Measurements from ENCODE around the gene SLC7A5.

DNA sequence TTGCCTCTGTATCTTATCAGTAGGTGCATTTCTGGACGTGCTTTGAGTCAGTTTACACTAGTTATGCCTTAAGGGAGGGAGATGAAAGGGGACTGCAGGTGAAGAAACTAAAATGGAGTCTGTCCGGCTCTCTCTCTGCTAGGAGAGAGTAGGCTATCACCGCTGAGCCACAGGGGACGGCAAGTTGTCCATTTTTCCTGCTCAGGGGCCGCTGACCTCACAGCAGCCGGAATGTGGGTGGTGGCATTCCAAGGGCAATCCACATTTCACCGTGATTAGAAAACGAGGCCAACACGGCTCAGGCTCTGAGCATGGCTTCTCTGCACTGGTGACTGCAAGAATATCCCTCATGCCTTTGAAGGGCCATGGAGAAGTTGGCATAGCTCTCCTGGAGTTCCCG, 84.5 kb downstream of the SLC7A5 start:
- TF ChIP-seq CHD1 (IDR thresholded peaks at IDR 0.05; ENCODE audit: low read depth, low read length), result no peak
- TF ChIP-seq, protein P1, sequence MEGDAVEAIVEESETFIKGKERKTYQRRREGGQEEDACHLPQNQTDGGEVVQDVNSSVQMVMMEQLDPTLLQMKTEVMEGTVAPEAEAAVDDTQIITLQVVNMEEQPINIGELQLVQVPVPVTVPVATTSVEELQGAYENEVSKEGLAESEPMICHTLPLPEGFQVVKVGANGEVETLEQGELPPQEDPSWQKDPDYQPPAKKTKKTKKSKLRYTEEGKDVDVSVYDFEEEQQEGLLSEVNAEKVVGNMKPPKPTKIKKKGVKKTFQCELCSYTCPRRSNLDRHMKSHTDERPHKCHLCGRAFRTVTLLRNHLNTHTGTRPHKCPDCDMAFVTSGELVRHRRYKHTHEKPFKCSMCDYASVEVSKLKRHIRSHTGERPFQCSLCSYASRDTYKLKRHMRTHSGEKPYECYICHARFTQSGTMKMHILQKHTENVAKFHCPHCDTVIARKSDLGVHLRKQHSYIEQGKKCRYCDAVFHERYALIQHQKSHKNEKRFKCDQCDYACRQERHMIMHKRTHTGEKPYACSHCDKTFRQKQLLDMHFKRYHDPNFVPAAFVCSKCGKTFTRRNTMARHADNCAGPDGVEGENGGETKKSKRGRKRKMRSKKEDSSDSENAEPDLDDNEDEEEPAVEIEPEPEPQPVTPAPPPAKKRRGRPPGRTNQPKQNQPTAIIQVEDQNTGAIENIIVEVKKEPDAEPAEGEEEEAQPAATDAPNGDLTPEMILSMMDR (conservative IDR thresholded peaks at IDR 0.05; ENCODE audit: low read depth, low read length), result no peak
- TF ChIP-seq CEBPB (IDR thresholded peaks at IDR 0.05; ENCODE audit: low read depth, low read length), result no peak
- no peak for TF ChIP-seq RAD21 (IDR thresholded peaks at IDR 0.05; ENCODE audit: low read length)
- TF ChIP-seq POLR2A (IDR thresholded peaks at IDR 0.05; ENCODE audit: low read depth, low read length), result no peak
- no peak for TF ChIP-seq RCOR1 (IDR thresholded peaks at IDR 0.05; ENCODE audit: insufficient replicate concordance, low read length)
- TF ChIP-seq ELK1 (IDR thresholded peaks at IDR 0.05; ENCODE audit: borderline replicate concordance, low read depth, low read length), result no peak
- TF ChIP-seq, protein P2, sequence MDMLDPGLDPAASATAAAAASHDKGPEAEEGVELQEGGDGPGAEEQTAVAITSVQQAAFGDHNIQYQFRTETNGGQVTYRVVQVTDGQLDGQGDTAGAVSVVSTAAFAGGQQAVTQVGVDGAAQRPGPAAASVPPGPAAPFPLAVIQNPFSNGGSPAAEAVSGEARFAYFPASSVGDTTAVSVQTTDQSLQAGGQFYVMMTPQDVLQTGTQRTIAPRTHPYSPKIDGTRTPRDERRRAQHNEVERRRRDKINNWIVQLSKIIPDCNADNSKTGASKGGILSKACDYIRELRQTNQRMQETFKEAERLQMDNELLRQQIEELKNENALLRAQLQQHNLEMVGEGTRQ (IDR thresholded peaks at IDR 0.05; ENCODE audit: low read depth, low read length), result no peak
- TF ChIP-seq BHLHE40 (IDR thresholded peaks at IDR 0.05; ENCODE audit: low read depth, low read length), result no peak
- no peak for TF ChIP-seq MAFK (IDR thresholded peaks at IDR 0.05; ENCODE audit: low read depth, low read length)
- no peak for TF ChIP-seq MXI1 (IDR thresholded peaks at IDR 0.05; ENCODE audit: borderline replicate concordance, low read depth, low read length)
